HepG2 (cell line): ENCODE results near the gene C5orf58. TPM values are rescaled to one million over a fixed set of nuclear protein-coding genes. Genes with fewer than 3 reads are reported as not detected.

ENCODE experiments used
- ATAC-seq: fragments of 200-7000 bp; cut with Tn5 transposase; 3 replicates; pipeline ENCODE4 v1.9.1; 2020; ENCODE audit warnings: mild to moderate bottlenecking, moderate library complexity
- BruUV-seq: library from RNA; stranded (reverse); fragments of 400-500 nt; replicated peaks from 2 replicates; lab custom pipeline; 2021; lab: Mats Ljungman, UMichigan
- CTCF ChIA-PET: fragments of 300-600 bp; formaldehyde crosslinking; extraction: SDS; loops from one replicate; lab custom pipeline; 2021; ENCODE audit warnings: low total read pairs, inconsistent platforms, low intra/inter-chr PET ratio; lab: Yijun Ruan, JAX
- POLR2A ChIA-PET: fragments of 350-600 bp; sonication (Branson Sonifier 250); formaldehyde crosslinking; loops from one replicate; lab custom pipeline; 2020; ENCODE audit warnings: antibody characterized with exemption, inconsistent platforms; lab: Yijun Ruan, JAX
- DNase-seq: peaks from one replicate; pipeline ENCODE4 v3.0.0-alpha.2; 2015; ENCODE audit warnings: low spot score
- FAIRE-seq: peaks from 3 replicates; lab custom pipeline; 2011; peaks lifted over from hg19 to GRCh38; lab: Jason Lieb, UNC
- H2AFZ ChIP-seq: one replicate; pipeline ENCODE4 v1.6.1; 2011; ENCODE audit warnings: low read length, inconsistent platforms
- H3K27ac ChIP-seq: fragments of 300-600 bp; 3 replicates; pipeline ENCODE4 v1.8.0; 2011; ENCODE audit warnings: mixed run types, mild to moderate bottlenecking, mixed read lengths, low read length, inconsistent platforms; ENCODE audit not compliant: insufficient read depth; ENCODE audit errors: extremely low read length
- H3K27me3 ChIP-seq, 2 experiments: fragments of 200-600 bp in 1 of 2; 2 replicates in 1 of 2; 3 replicates in 1 of 2; pipeline versions ENCODE4 v1.6.0 to v1.8.0; 2011; ENCODE audit warnings: low read length in 2 of 2, mild to moderate bottlenecking in 2 of 2, moderate library complexity in 2 of 2, inconsistent platforms in 1 of 2; ENCODE audit not compliant: insufficient read depth in 2 of 2, control insufficient read depth in 1 of 2
- H3K36me3 ChIP-seq, 2 experiments: fragments of 200-600 bp in 1 of 2; replicated peaks in 1 of 2; 2 replicates in 1 of 2; 3 replicates in 1 of 2; pipeline versions ENCODE4 v1.5.1 to v1.8.0; 2011; ENCODE audit warnings: low read length in 2 of 2, inconsistent platforms in 1 of 2; ENCODE audit not compliant: insufficient read depth in 2 of 2, control insufficient read depth in 1 of 2
- H3K4me1 ChIP-seq: 2 replicates; pipeline ENCODE4 v1.5.1; 2012; ENCODE audit warnings: low read length, inconsistent platforms; ENCODE audit not compliant: insufficient read depth
- H3K4me2 ChIP-seq: 2 replicates; pipeline ENCODE4 v1.6.0; 2011; ENCODE audit warnings: low read depth, low read length, inconsistent platforms
- H3K4me3 ChIP-seq, 3 experiments: fragments of 200-600 bp in 1 of 3; sonication (generic), shearing (Covaris generic) in 1 of 3; replicated peaks in 1 of 3; 2 replicates each; pipeline ENCODE4 v1.5.1; 2011 to 2016; ENCODE audit warnings: low read length in 3 of 3, inconsistent platforms in 2 of 3, low read depth in 2 of 3, mild to moderate bottlenecking in 2 of 3, control low read depth in 1 of 3, mixed read lengths in 1 of 3; ENCODE audit not compliant: insufficient read depth in 1 of 3
- H3K79me2 ChIP-seq: one replicate; pipeline ENCODE4 v1.6.1; 2011; ENCODE audit warnings: low read length, inconsistent platforms; ENCODE audit not compliant: insufficient read depth
- H3K9ac ChIP-seq: 2 replicates; pipeline ENCODE4 v1.6.0; 2011; ENCODE audit warnings: mild to moderate bottlenecking, low read depth, low read length, inconsistent platforms; ENCODE audit not compliant: insufficient read depth
- H3K9me3 ChIP-seq: 2 replicates; pipeline ENCODE4 v1.5.1; 2012; ENCODE audit warnings: mild to moderate bottlenecking, low read length
- H4K20me1 ChIP-seq: 2 replicates; pipeline ENCODE4 v1.6.0; 2011; ENCODE audit warnings: inconsistent platforms, mild to moderate bottlenecking, low read length, moderate library complexity; ENCODE audit not compliant: insufficient read depth
- ARID5B ChIP-seq: IDR thresholded peaks from 2 replicates; pipeline ENCODE4 v1.4.0; 2020; ENCODE audit warnings: mild to moderate bottlenecking, missing genetic modification reagents
- BHLHE40 ChIP-seq: IDR thresholded peaks from 2 replicates; pipeline ENCODE4 v1.6.1; 2011; ENCODE audit warnings: low read length, improper control_type of control experiment
- E2F2 ChIP-seq: sonication (generic); formaldehyde crosslinking; IDR thresholded peaks from 2 replicates; pipeline ENCODE4 v1.4.0; 2020; ENCODE audit warnings: missing genetic modification reagents, borderline replicate concordance
- GPBP1L1 ChIP-seq: sonication (generic); formaldehyde crosslinking; IDR thresholded peaks from 2 replicates; pipeline ENCODE4 v1.5.0; 2020; ENCODE audit warnings: mild to moderate bottlenecking, missing genetic modification reagents
- HMGXB3 ChIP-seq: sonication (generic); formaldehyde crosslinking; IDR thresholded peaks from 2 replicates; pipeline ENCODE4 v1.4.0; 2020; ENCODE audit warnings: missing genetic modification reagents, borderline replicate concordance
- NFE2L1 ChIP-seq: sonication (generic); formaldehyde crosslinking; IDR thresholded peaks from 2 replicates; pipeline ENCODE4 v1.4.0; 2020; ENCODE audit warnings: missing genetic modification reagents, mild to moderate bottlenecking, borderline replicate concordance
- POLR2A ChIP-seq, 2 experiments: IDR thresholded peaks; 2 replicates each; pipeline ENCODE4 v1.6.1; 2011; ENCODE audit warnings: low read depth in 2 of 2, low read length in 2 of 2, mild to moderate bottlenecking in 1 of 2, moderate library complexity in 1 of 2; ENCODE audit not compliant: insufficient read depth in 1 of 2
- RARG ChIP-seq: sonication (generic); formaldehyde crosslinking; IDR thresholded peaks from 2 replicates; pipeline ENCODE4 v1.4.0; 2020; ENCODE audit warnings: low read depth, mild to moderate bottlenecking, missing genetic modification reagents
- TBX3 ChIP-seq: fragments of 450-650 bp; IDR thresholded peaks from 2 replicates; pipeline ENCODE4 v1.6.1; 2017; ENCODE audit warnings: antibody characterized with exemption, mild to moderate bottlenecking, inconsistent platforms, borderline replicate concordance
- TERF1 ChIP-seq: sonication (generic); formaldehyde crosslinking; IDR thresholded peaks from 2 replicates; pipeline ENCODE4 v1.8.0; 2022; ENCODE audit warnings: mild to moderate bottlenecking, missing genetic modification reagents, moderate library complexity
- TOE1 ChIP-seq: sonication (generic); formaldehyde crosslinking; IDR thresholded peaks from 2 replicates; pipeline ENCODE4 v1.4.0; 2020; ENCODE audit warnings: mild to moderate bottlenecking, missing genetic modification reagents
- ZNF703 ChIP-seq: sonication (generic); formaldehyde crosslinking; IDR thresholded peaks from 2 replicates; pipeline ENCODE4 v1.5.1; 2020; ENCODE audit warnings: missing genetic modification reagents, mild to moderate bottlenecking, moderate library complexity, borderline replicate concordance
- WGBS: methylation state at CpG from one replicate; pipeline ENCODE4 v1.1.6; 2017; ENCODE audit warnings: low lambda C conversion rate; 5-methylcytosine and 5-hydroxymethylcytosine counted together
- in situ Hi-C: cut with HindIII; loops from 2 replicates; pipeline ENCODE4 v1.10.0; 2017; ENCODE audit warnings: low pct_unique_long_range_greater_than_20kb; ENCODE audit not compliant: extremely low pct_ligation_motif_present
- intact Hi-C: fragments of 100-400 bp; cut with micrococcal nuclease; formaldehyde crosslinking; loops from one replicate; pipeline ENCODE4 v1.10.0; 2022; ENCODE audit not compliant: unreplicated experiment
- polyA plus RNA-seq, 8 experiments: library from polyadenylated mRNA; depleted of rRNA in 3 of 8; stranded (reverse) in 7 of 8; unstranded in 1 of 8; fragments of >200 nt; fragmentation: Illumina TruSeq in 4 of 8; extraction: Trizol in 4 of 8; gene quantifications; 2 replicates each; pipeline versions ENCODE4 v1.2.1 to v1.2.3, GENCODE V29; 2011 to 2016; ENCODE audit warnings: low read depth in 4 of 8, missing spikeins in 1 of 8, mixed read lengths in 1 of 8; ENCODE audit not compliant: insufficient read depth in 1 of 8
- total RNA-seq, 5 experiments: library from RNA; depleted of rRNA; stranded (reverse); fragments of >200 nt; fragmentation: Illumina TruSeq; extraction: Trizol; gene quantifications; 2 replicates each; pipeline ENCODE4 v1.2.3, GENCODE V29; 2016; ENCODE audit warnings: low read depth in 1 of 5

The C5orf58 gene
- total and polyA plus RNA-seq, 2 of the 13 experiments (the other 11 are each of a cell fraction or from before 2014, with no cell fraction given): not detected

- Histone ChIP-seq H3K36me3 (no peaks in the 10 kb centered on the region), H4K20me1 (no peaks in the 10 kb centered on the region), H3K27me3 (no peaks in the 10 kb centered on the region), H2AFZ (no peak overlapping the region), H3K27ac (no peak overlapping the region), H3K4me3 (no peak overlapping the region), H3K4me1 (no peaks in the 10 kb centered on the region), H3K9ac (no peak overlapping the region), H3K9me3 (no peaks in the 10 kb centered on the region), H3K4me2 (no peak overlapping the region), H3K79me2 (no peaks in the 10 kb centered on the region)
- DNase-seq (no peak), ATAC-seq (no peak), FAIRE-seq (no peak)
- in situ Hi-C loops: loop anchor here (5.0 kb wide), 1 partner anchor 196 kb away; no protein-coding TSS in a partner anchor
- no TSS peak for BruUV-seq
- POLR2A ChIA-PET: no interaction called here
- CTCF ChIA-PET: interaction anchor here (0.7 to 1.7 kb wide), 3 partner anchors 43 to 195 kb away, joined by 3 to 24 read pairs (median 3); no protein-coding TSS in a partner anchor
- WGBS: 52% methylated on average over 9 of the region's 9 CpGs
- intact Hi-C loops: no loop called here
- no peak for TF ChIP-seq E2F2
- TF ChIP-seq NFE2L1 (CRISPR knock-in tag): no peak
- TF ChIP-seq TBX3: no peak
- TF ChIP-seq TERF1 (CRISPR knock-in tag): no peak
- no peak for TF ChIP-seq RARG (CRISPR knock-in tag)
- TF ChIP-seq ZNF703 (CRISPR knock-in tag): no peak
- no peak for TF ChIP-seq ARID5B
- TF ChIP-seq BHLHE40: no peak
- no peak for TF ChIP-seq GPBP1L1 (CRISPR knock-in tag)
- no peak for TF ChIP-seq TOE1
- TF ChIP-seq HMGXB3 (CRISPR knock-in tag): no peak
- TF ChIP-seq POLR2A (IDR thresholded peaks at IDR 0.05; ENCODE audit: insufficient read depth in 1 of 2, low read depth in 2 of 2, low read length in 2 of 2): no peak
These were observed 6.6 kb upstream of the C5orf58 start for GRCh38 chr5:170226129-170226615.
